Measurements from ENCODE around the gene NOP16. TPM values are rescaled to one million over a fixed set of nuclear protein-coding genes. Genes with fewer than 3 reads are reported as not detected.

The NOP16 gene
- total and polyA plus RNA-seq, 8 donors: 4.3 to 55.8 (median 30.9) TPM; not detected in 1

DNA sequence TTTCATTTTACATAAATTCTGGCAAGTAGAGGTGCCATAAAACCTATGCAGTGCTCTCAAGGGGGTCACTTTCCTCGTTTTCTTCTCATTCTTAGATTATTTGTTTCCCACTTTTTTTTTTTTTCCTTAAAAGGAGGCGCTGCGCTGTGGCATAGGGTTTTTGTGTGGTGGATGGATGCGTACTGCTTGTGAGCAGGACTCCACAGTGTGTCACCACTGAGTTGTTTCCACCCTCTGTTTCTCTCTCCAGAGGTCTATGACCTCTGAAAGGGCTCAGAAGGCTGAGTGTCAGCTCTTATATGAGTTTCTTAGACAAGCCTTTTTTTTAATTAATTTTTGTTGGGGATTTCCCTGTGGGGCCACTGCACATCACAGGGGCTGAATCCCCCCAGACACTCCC lies 41.6 kb upstream of the NOP16 start:
- intact Hi-C loops (cut with DNase I; ENCODE audit: low total_unique reads): no loop called here
- H3K4me1 ChIP-seq: no peaks in the 10 kb centered on the region
- TF ChIP-seq EP300 (IDR thresholded peaks at IDR 0.05): no peak
- TF ChIP-seq POLR2AphosphoS5 (IDR thresholded peaks at IDR 0.05): no peak
- no peak for TF ChIP-seq POLR2A (IDR thresholded peaks at IDR 0.05)
- TF ChIP-seq, protein P1, sequence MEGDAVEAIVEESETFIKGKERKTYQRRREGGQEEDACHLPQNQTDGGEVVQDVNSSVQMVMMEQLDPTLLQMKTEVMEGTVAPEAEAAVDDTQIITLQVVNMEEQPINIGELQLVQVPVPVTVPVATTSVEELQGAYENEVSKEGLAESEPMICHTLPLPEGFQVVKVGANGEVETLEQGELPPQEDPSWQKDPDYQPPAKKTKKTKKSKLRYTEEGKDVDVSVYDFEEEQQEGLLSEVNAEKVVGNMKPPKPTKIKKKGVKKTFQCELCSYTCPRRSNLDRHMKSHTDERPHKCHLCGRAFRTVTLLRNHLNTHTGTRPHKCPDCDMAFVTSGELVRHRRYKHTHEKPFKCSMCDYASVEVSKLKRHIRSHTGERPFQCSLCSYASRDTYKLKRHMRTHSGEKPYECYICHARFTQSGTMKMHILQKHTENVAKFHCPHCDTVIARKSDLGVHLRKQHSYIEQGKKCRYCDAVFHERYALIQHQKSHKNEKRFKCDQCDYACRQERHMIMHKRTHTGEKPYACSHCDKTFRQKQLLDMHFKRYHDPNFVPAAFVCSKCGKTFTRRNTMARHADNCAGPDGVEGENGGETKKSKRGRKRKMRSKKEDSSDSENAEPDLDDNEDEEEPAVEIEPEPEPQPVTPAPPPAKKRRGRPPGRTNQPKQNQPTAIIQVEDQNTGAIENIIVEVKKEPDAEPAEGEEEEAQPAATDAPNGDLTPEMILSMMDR (IDR thresholded peaks at IDR 0.05): no peak
- no peak overlapping the region for H3K4me3 ChIP-seq
- H3K27ac ChIP-seq: no peak overlapping the region
- H3K27me3 ChIP-seq: peaks cover 0 to 13% (median 0%) of the 10 kb centered on the region in 3 donors
- no peaks in the 10 kb centered on the region for H3K9me3 ChIP-seq
- H3K36me3 ChIP-seq: no peaks in the 10 kb centered on the region
- no peak for DNase-seq
- 65 to 74% (median 68%) methylated on average over 4 of the region's 4 CpGs for WGBS, 5 donors

DNA sequence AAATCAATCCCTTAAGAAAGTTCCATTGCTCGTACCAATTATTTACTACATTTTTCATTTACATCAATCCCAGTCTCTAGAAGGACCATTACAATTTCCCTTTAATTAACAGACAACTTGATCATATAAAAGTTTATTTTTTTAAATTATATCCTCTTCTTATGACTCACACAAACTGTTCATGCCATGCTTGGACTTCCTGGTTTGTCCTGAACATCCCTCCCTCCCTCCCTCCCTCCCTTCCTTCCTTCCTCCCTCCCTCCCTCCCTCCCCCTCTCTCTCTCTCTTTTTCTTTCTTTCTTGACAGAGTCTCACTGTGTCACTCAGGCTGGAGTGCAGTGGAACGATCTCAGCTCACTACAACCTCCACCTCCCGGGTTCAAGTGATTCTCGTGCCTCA lies 39.6 kb upstream of the NOP16 start:
- H3K4me3 ChIP-seq: no peak overlapping the region
- H3K9me3 ChIP-seq: no peaks in the 10 kb centered on the region
- TF ChIP-seq POLR2A (IDR thresholded peaks at IDR 0.05) (no peak), POLR2AphosphoS5 (IDR thresholded peaks at IDR 0.05) (no peak), EP300 (IDR thresholded peaks at IDR 0.05) (no peak)
- TF ChIP-seq, protein P1 (IDR thresholded peaks at IDR 0.05): no peak
- no peak for DNase-seq
- WGBS, 5 donors: 59 to 79% (median 71%) methylated on average over 4 of the region's 4 CpGs
- no peak overlapping the region for H3K27ac ChIP-seq
- no peaks in the 10 kb centered on the region for H3K36me3 ChIP-seq
- intact Hi-C loops (cut with DNase I; ENCODE audit: low total_unique reads): no loop called here
- H3K27me3 ChIP-seq: peaks cover 0 to 13% (median 0%) of the 10 kb centered on the region in 3 donors
- peaks cover 0 to 6% (median 2%) of the 10 kb centered on the region in 4 donors for H3K4me1 ChIP-seq

DNA sequence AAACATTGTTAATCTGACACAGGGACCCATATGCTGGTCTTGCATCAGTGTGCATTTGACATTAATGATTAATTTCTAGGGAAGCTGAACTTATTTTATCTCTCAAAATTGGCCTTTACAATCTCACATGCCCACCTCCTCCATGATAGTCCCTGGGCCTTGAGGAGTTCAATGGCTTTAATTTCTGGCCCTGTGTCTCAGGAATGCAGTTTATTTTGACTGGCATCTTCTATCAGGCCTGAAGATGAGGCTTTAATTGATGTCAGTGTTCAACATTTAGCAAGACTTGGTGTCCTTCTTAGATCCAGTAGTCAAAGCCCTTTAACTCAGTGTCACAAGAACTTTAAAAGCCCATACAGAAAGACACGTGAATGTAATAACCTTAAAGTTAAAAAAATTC lies 38.5 kb upstream of the NOP16 start:
- WGBS, 5 donors: 81 to 93% (median 87%) methylated on average over 1 of the region's 1 CpG
- intact Hi-C loops (cut with DNase I; ENCODE audit: low total_unique reads): no loop called here
- Histone ChIP-seq H3K27ac (no peak overlapping the region), H3K27me3 (peaks cover 0 to 7% (median 0%) of the 10 kb centered on the region in 3 donors), H3K4me1 (peaks cover 0 to 6% (median 2%) of the 10 kb centered on the region in 4 donors), H3K36me3 (no peaks in the 10 kb centered on the region), H3K4me3 (no peak overlapping the region), H3K9me3 (no peaks in the 10 kb centered on the region)
- no peak for DNase-seq
- TF ChIP-seq, protein P1 (IDR thresholded peaks at IDR 0.05): no peak
- TF ChIP-seq EP300 (IDR thresholded peaks at IDR 0.05) (no peak), POLR2A (IDR thresholded peaks at IDR 0.05) (no peak), POLR2AphosphoS5 (IDR thresholded peaks at IDR 0.05) (no peak)

DNA sequence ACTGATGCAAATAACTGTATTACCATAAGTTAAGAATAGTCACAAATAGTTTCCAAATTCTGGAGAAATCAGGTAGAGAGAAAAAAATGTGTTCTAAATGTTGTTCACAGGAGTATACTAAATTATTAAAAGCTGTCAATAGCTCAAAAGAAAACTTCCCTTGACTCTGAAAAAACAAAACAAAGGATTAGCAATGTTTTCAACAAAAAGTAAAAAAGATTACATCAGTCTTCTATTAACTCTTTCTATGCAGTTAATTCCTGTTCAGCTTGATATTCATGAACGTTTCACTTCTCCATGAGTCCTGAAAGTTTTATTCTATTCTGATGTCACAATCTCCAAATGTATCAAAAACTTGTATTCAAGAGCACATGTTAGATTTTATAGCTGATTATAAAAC lies 37.4 kb upstream of the NOP16 start:
- H3K36me3 ChIP-seq: no peaks in the 10 kb centered on the region
- WGBS, 5 donors: 80 to 93% (median 87%) methylated on average over 1 of the region's 1 CpG
- DNase-seq: no peak
- TF ChIP-seq, protein P1 (IDR thresholded peaks at IDR 0.05): no peak
- TF ChIP-seq POLR2A (IDR thresholded peaks at IDR 0.05): no peak
- no peak for TF ChIP-seq POLR2AphosphoS5 (IDR thresholded peaks at IDR 0.05)
- TF ChIP-seq EP300 (IDR thresholded peaks at IDR 0.05): no peak
- H3K27me3 ChIP-seq: peaks cover 0 to 5% (median 0%) of the 10 kb centered on the region in 3 donors
- H3K4me1 ChIP-seq: peaks cover 0 to 6% (median 2%) of the 10 kb centered on the region in 4 donors
- intact Hi-C loops (cut with DNase I; ENCODE audit: low total_unique reads): no loop called here
- H3K9me3 ChIP-seq: no peaks in the 10 kb centered on the region
- peak overlapping the region in 3 of 5 donors; percentile 47 to 71 (median 58) for H3K27ac ChIP-seq
- no peak overlapping the region for H3K4me3 ChIP-seq
